ENCODE measurements around the gene ULK4. TPM values are rescaled to one million over a fixed set of nuclear protein-coding genes. Genes with fewer than 3 reads are reported as not detected.

The ULK4 gene
- total and polyA plus RNA-seq, 9 donors, result 2.4 to 58.7 (median 7.3) TPM

DNA sequence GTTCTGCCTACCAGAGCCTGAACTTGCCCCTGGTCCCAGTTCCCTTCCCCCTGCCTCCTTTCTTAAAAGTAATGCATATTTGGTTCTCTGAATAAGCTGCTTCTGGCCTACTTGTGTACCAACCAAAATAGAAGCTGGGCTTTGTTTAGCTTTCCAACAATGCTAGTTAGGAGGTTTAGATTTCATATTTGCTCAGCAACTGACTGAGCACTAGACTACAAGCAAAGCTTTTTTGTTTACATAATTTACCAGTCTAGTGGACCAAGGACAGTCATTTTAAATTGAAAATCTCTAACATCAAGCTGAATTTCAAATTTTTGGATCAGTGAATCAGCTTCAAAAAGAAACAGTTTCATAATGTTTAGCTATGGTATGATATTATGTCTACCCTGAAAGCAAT, 331.2 kb downstream of the ULK4 start:
- no peaks in the 10 kb centered on the region for H3K36me3 ChIP-seq
- no peaks in the 10 kb centered on the region for H3K9me3 ChIP-seq
- no peaks in the 10 kb centered on the region for H3K27me3 ChIP-seq
- peaks cover 9% of the 10 kb centered on the region for H3K4me1 ChIP-seq (ENCODE audit: insufficient read depth)
- no peak for DNase-seq
- no peak overlapping the region for H3K4me3 ChIP-seq
- peak overlapping the region in 1 of 2 donors; percentile 8 for H3K27ac ChIP-seq
- intact Hi-C loops (cut with DNase I), result no loop called here
- TF ChIP-seq EP300 (IDR thresholded peaks at IDR 0.05), result no peak
- no peak for TF ChIP-seq POLR2A (IDR thresholded peaks at IDR 0.05)
- no peak for TF ChIP-seq CTCF (IDR thresholded peaks at IDR 0.05)

GRCh38 chr3:41629986-41630385, 331.9 kb downstream of the ULK4 start:
- TF ChIP-seq EP300 (IDR thresholded peaks at IDR 0.05) (no peak), POLR2A (IDR thresholded peaks at IDR 0.05) (no peak), CTCF (IDR thresholded peaks at IDR 0.05) (no peak)
- H3K27ac ChIP-seq, result peak overlapping the region in 1 of 2 donors; percentile 8
- H3K27me3 ChIP-seq, result no peaks in the 10 kb centered on the region
- intact Hi-C loops (cut with DNase I), result no loop called here
- H3K4me3 ChIP-seq, result no peak overlapping the region
- no peak for DNase-seq
- H3K4me1 ChIP-seq (ENCODE audit: insufficient read depth), result peaks cover 9% of the 10 kb centered on the region
- H3K9me3 ChIP-seq, result no peaks in the 10 kb centered on the region
- 87 to 96% (median 93%) methylated on average over 1 of the region's 1 CpG for WGBS, 3 donors
- H3K36me3 ChIP-seq, result no peaks in the 10 kb centered on the region

GRCh38 chr3:41629072-41629471, 332.8 kb downstream of the ULK4 start:
- peaks cover 9% of the 10 kb centered on the region for H3K4me1 ChIP-seq (ENCODE audit: insufficient read depth)
- H3K9me3 ChIP-seq, result no peaks in the 10 kb centered on the region
- H3K27ac ChIP-seq, result no peak overlapping the region
- intact Hi-C loops (cut with DNase I), result no loop called here
- H3K36me3 ChIP-seq, result no peaks in the 10 kb centered on the region
- H3K4me3 ChIP-seq, result no peak overlapping the region
- WGBS, 3 donors, result 79 to 86% (median 84%) methylated on average over 4 of the region's 4 CpGs
- TF ChIP-seq CTCF (IDR thresholded peaks at IDR 0.05) (no peak), EP300 (IDR thresholded peaks at IDR 0.05) (no peak), POLR2A (IDR thresholded peaks at IDR 0.05) (no peak)
- DNase-seq, result no peak
- H3K27me3 ChIP-seq, result no peaks in the 10 kb centered on the region

DNA sequence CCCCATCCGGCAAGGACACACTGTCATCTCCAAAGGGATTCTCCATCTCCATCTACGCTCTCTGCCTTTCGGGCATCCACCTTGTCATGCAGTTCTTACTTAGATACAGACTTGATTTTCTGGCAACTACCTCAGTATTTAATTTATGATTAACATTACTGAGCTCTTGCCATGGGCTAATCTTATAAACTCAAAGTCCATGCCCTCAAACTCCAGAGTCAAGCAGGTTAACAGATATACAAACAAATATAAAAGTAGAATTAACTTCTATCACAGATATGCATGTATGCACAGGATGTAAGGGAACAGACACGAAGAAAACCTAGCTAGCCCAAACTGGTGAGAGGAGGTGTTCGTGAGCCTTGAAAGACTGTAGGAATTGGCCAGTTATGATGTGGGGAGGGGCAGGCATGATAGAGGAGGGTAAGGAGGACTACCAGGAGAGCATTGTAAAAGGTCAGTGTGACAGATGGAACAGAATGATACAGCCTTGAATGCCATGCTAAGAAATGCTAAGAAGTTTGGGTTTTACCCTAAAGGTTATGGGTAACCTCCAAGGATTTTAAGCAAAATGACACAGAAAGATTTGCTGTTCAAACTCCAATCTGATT, 334.3 kb downstream of the ULK4 start:
- DNase-seq, result no peak
- no peaks in the 10 kb centered on the region for H3K36me3 ChIP-seq
- no peak overlapping the region for H3K27ac ChIP-seq
- no peaks in the 10 kb centered on the region for H3K27me3 ChIP-seq
- intact Hi-C loops (cut with DNase I), result no loop called here
- WGBS, 3 donors, result 96 to 98% (median 97%) methylated on average over 5 of the region's 5 CpGs
- H3K4me1 ChIP-seq (ENCODE audit: insufficient read depth), result peaks cover 9% of the 10 kb centered on the region
- no peaks in the 10 kb centered on the region for H3K9me3 ChIP-seq
- H3K4me3 ChIP-seq, result no peak overlapping the region
- TF ChIP-seq CTCF (IDR thresholded peaks at IDR 0.05) (no peak), POLR2A (IDR thresholded peaks at IDR 0.05) (no peak), EP300 (IDR thresholded peaks at IDR 0.05) (no peak)

Measured in ovary (tissue), 9 donors.